D341Med (cell line): ENCODE measurements around the gene FBXL19.
A peak's percentile ranks its signal among the peaks of the same experiment; 100 is the strongest.

Experiments
- DNase-seq: peaks from one replicate; pipeline ENCODE4 v3.0.0; 2012; ENCODE audit warnings: low spot score

The FBXL19 gene

DNA sequence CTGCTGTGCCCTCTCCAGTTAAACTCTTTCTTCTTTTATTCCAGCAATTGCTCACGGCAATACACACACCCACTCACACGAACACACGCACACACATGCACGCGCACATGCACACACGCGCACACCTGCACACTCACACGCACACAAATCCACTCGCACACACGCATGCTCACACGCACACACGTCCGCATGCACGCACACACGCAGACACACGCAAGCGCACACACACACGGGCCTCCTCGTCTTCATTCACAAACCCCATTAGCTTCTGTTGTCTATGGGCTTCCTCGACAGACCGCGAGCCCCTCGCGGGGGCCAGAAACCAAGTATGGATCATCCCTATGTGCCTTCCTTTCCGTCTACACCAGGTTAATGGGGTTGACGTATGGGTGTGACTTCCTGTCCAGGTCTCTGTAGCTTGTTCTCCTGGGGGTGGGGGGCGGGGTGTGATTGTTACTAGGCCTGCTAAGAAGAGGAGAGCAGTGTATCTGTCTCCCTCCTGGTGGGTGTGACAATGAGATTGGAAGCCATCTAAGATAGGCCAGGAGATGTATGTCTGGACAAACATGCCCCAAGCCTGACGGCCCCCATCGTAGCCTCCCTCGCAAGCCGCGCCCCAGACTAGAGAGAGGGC, 27.6 kb upstream of the FBXL19 start:
- no peak for DNase-seq

DNA sequence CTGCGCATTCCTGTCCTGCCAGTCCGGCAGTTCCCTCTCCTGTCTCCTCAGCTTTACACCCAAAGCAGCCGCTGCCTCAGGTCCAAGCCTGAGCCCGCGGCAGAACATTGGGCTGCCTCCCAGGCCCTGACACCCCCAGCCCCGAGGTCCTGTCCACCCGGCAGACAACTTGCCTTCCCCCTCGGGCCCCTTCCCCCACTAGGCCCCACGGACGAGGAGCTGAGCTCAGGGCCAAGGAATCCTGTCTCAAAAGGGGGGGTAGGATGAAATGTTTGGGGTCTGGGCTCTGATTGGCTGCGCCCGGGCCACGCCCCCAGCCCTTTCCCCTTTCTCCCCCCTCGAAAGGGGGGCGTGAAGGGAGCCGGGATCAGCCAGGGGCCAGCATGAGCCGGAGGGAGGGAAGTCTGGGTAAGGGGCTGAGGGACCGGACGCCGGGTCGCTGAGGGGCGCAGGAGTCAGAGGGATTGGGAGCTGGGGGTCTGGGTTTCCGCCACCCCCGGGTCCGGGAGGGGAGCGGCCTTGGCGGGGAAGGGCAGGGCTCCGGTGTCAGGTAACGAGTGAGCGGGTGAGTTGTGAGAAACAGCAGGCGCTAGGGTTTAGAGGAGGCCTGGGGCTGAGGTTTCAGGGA, 27.0 kb upstream of the FBXL19 start, which contains the start of gene CTF1:
Gene CTF1 (plus strand): TSS at position 354 of the 628 bp plus-strand sequence. CDS start 30 bp downstream, at position 384.
- DNase-seq: no peak

DNA sequence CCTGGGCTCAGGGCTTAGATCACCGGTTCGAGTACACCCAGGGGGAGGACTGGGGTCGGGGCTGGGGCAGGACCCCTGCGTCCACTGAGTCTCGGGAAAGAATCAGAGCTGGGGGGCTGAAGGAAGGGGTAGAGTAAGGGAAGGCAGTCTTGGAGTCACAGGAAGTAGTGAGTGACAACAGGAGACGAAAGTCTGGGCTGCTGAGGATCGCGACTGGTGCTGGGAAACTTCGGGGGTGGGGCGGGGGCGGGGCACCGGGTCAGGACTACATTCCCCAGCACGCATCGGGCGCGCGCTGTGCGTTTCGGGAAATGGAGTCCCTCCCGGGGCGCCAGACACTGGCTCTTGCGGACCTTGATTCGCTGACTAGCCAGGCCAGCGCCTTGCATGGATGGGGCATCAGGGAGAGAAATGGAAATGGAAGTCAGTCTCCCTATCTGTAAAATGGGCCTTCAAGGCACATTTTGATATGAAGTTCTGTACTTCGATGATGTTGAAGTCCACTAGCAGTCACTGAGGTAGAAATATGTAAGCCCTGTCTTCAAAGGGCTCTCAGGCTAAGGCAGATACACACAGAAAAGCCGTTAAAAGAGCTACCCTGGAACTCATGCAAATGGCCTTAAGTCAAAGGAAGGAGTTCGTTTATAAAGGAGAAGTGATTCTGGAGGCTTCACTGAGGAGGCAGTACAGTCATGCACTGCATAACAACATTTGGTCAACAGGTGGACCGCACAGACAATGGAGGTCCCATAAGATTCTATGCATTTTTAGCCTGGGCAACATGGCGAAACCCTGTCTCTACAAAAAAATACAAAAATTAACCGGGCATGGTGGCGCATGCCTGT, 26.3 kb upstream of the FBXL19 start:
- peak; percentile 91 for DNase-seq

DNA sequence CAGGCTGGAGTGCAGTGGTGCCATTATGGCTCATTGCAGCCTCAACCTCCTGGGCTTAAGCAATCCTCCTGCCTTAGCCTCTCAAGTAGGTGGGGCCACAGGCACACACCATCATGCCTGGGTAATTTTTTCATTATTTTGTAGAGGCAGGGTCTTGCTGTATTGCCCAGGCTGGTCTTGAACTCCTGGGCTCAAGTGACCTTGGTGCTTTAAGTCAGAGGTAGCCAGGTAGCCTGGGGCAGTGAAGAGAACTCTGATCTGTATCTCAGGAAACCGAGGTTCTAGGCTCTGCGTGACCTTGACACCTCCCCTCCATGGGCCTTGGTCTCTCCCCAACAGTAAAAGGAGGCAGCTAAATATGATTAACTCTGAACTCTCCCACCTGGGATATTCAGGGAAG, 23.6 kb upstream of the FBXL19 start:
- no peak for DNase-seq

DNA sequence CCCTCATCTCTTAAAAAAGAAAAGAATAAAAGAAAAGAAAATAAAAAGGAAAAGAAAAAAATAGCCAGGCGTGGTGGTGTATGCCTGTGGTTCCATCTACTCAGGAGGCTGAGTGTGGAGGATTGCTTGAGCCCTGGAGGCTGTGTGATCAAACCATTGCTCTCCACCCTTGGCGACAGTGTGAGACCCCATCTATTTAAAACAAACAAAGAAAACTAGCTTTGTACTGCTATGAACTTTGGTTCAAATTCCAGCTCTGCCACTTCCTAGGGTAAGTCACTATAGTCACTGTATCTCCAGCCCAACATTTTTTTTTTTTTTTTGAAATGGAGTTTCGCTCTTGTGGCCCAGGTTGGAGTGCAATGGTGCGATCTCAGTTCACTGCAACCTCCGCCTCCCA, 22.8 kb upstream of the FBXL19 start:
- no peak for DNase-seq

DNA sequence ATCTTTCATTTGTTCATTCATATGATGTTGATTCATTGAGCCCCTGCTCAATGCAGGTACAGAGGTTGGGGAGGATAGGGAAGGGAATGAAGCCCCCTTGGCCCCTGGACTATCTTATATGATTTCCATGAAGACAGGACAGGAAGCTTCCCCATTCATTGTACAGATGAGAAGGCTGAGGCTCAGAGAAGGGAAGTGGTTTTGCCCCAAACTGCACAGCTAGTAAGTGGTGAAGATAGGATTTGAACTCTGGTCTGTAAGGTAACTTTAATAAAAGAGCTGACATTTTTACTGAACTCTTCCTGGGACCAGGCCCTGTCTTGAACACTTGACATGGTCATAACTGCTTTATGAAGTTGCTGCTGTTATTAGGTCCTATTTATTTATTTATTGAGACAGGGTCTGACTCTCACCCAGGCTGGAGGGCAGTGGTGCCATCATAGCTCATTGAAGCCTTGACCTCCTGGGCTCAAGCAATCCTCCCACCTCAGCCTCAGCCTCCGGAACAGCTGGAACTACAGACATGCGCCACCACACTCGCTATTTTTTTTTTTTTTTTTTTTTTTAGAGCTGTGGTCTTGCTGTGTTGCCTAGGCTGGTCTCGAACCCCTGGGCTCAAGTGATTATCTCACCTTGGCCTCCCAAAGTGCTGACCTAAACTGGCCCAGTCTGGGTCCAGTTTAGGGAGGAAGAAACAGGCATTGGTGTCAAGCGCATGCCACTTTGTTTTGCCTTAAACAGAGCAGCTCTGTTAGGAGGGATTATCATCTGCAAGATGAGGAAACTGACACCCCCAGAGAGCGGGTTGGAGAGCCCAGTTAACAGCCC, 22.0 kb upstream of the FBXL19 start:
- DNase-seq: no peak

DNA sequence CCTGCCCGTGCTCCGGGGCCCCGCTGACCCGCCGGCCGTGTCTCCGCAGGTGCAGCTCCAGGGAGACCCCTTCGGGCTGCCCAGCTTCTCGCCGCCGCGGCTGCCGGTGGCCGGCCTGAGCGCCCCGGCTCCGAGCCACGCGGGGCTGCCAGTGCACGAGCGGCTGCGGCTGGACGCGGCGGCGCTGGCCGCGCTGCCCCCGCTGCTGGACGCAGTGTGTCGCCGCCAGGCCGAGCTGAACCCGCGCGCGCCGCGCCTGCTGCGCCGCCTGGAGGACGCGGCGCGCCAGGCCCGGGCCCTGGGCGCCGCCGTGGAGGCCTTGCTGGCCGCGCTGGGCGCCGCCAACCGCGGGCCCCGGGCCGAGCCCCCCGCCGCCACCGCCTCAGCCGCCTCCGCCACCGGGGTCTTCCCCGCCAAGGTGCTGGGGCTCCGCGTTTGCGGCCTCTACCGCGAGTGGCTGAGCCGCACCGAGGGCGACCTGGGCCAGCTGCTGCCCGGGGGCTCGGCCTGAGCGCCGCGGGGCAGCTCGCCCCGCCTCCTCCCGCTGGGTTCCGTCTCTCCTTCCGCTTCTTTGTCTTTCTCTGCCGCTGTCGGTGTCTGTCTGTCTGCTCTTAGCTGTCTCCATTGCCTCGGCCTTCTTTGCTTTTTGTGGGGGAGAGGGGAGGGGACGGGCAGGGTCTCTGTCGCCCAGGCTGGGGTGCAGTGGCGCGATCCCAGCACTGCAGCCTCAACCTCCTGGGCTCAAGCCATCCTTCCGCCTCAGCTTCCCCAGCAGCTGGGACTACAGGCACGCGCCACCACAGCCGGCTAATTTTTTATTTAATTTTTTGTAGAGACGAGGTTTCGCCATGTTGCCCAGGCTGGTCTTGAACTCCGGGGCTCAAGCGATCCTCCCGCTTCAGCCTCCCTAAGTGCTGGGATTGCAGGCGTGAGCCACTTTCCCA, 21.1 kb upstream of the FBXL19 start:
- DNase-seq: peak; percentile 88

DNA sequence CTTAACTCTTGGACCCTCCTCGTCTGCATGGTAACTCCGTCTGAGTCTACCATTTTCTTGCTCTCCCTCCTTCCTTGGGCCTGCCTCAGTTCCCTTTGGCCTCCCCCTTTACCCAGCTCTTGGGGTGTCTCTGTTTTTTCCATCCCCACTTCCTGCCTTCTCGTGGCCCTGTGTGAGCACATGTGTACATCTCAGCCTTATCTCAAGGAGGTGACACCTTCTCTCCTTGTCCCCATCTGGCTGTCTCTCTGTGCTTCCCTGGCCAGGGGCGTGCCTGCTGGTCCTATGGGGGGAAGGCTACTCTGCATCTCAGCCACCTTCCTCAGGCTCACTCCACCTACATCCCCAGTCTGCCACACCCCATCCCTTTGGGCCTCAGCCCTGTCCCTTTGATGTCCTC, 20.4 kb upstream of the FBXL19 start:
- no peak for DNase-seq

DNA sequence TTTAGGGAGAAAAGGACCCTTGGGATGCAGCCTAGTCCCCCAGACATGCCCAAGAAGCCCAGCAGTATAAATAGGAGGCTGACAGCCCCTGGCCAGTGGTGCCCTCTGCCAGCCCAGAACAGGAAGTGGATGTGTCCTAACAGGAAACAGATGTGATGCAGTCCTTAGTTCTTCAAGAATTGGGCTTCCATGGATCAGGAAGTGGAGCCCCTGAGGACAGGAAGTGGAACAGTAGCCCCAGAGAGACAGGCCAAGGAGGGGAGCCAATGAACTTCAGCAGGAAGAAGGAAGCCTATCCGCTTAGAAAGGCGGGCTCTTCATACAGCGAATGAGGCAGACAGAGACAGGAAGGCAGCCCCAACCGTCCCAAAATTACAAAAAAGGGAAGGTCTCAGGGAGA, 19.8 kb upstream of the FBXL19 start:
- no peak for DNase-seq

DNA sequence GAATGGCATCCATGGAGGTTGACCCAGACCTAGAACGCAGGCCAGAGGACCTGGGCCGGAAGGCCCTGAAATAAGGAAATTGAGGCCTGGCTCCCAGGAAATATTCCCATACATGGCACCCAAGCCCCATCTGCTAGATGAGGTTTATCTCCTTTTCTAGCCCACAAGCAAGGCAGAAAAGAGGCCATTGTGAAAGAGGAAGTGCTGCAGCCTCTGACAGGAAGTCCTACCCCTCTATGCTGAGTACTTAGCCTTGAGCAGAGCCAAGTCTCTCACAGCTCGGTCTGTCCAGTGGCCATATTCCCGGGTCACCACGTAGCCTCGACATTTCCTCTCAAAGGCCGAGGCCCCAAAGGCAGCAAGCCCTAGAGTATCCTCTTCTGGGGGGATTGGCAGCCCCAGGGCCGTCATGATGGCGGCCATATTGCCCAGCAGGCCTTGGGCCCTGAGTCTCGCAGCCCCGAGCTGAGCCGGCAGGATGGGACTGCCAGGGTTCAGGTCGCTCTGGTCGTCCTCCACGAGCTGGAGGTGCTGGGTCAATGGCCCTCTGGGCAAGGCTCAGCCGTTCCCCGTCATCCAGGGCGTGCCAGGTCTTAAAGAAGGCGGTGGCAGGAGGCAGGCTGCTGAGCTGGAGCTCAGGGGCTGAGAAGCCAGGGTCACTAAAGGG, 19.1 kb upstream of the FBXL19 start:
- DNase-seq: no peak

DNA sequence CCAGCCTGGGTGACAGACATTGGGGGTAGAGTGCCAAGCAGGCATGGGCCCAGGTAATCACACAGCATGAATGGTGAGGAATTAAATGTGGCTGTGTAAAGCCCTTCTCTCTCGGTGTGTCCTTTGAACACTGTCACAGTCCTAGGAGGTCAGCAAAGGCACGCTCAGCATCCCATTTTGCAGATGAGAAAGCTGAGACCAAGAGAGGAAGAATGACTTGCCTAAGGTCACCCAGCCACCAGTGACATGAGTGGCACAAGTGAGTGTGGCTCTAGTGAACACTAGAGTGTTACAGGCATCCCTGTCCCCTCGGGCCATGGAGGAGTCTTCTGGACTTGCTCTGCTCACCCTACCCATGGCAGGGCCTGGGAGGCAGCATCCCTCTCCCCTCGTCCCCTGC, 16.3 kb upstream of the FBXL19 start:
- no peak for DNase-seq

DNA sequence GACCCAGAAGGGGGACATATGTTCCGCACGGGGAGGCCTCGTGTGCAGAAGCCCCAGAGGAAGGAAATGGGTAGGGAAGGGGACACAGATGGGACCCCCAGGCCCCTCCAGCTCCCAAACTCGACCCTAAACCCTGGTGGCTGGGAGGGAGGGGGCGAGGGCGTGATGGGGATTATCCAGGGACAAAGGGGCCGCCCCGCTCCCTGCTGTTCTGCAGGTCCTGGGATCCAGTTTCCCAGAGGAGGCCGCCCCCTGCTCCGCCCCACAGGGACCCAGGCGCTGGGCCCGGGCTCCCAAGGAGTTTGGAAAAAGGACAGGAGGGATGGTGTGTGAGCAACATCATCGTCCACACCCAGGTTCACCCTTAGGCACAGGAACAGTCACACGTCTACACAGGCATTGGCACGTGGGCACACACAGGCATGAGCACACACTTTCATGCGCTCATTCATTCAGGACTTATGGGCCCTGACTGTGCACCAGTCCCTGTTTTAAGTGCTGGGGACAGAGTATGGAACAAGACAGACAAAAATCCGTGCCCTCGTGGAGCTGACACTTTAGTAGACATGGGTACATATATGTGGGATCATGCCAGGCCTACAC, 12.8 kb upstream of the FBXL19 start:
- no peak for DNase-seq

DNA sequence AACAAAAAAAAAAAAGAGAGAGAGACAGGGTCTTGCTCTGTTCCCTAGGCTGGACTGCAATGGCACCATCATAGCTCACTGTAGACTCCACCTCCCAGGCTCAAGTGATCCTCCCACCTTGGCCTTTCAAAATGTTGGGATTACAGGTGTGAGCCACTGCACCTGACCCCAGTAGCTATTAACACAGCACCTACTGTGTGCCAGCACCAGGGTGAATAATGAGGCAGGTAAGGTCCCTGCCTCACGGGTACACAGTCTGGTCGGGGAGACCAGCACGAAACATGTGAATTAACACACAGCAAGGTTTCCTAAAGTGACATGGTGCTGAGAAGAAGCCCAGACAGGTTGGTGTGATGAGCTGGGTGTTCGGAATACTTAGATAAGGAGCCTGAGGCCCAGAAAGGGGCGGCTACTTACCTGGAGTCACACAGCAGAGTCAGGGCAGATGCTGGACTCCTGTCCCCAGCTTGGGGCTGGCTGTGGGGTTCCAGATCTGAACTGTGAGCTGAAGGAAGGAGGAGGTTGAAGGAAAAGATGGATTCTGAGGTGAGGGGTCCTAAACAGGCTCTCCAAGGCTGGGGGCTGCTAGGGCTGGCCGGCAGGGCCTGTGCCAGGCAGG, 10.5 kb upstream of the FBXL19 start:
- peak; percentile 12 for DNase-seq

DNA sequence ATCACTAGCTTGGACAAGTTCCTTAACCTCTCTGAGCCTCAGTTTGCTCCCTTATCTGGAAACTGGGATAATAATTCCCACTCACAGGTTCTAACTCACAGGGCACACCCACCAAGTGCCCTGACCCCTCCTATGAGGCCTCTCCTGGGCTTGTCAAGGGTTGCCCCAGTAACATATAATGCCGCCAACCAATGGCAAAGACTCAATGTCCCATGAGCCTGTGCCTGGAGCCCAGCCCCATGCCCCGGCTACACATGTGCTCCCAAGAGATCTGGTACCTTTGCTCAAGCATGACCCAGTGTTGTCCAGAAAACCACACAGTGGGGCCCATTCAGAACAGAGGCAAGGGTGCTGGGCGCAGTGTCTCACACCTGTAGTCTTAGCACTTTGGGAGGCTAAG, 8.5 kb upstream of the FBXL19 start:
- peak; percentile 18 for DNase-seq

DNA sequence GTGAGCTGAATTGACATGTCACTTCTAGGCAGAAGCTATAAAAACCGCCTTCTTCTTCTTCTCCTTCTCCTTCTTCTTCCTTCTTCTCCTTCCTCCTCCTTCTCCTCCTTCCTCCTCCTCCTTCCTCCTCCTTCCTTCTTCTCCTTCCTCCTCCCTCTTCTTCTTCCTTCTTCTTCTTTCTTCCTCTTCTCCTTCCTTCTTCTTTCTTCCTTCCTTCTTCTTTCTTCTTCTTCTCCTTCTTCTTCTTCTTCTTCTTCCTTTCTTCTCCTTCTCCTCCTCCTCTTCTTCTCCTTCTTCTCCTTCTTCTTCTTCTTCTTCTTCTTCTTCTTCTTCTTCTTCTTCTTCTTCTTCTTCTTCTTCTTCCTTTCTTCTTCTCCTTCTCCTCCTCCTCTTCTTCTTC, 4.8 kb upstream of the FBXL19 start:
- no peak for DNase-seq

DNA sequence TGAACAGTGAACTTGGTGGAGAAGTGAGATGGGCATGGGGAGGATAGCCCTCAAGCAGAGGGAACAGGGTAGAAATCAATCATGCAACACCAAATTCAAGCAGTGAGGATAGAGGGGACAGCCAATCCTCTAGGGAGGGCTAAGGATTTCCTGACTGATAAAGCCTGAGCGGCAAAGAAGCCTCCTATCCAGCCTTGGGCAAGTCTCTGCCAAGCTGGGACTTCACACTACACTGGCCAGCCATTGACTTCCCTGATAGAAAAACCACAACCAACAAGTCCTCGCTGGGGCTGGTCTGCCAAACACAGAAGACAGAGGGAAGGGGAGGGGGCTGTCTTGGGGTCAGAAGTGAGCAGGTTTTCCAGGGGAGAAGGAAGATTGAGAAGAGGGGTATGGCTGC, 2.5 kb upstream of the FBXL19 start:
- DNase-seq: no peak

DNA sequence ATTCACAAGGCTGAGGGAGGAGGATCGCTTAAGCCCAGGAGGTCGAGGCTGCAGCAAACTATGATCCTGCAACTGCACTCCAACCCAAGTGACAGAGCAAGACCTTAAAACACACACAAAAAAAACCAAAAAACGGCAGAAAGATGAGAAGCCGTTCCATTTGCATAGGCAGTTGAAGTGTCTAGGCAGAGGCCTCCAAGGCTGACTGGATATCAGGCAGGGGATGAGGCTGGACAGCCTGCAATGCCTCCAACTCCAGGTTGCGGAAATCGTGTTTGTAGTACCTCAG, 2.0 kb upstream of the FBXL19 start:
- no peak for DNase-seq

DNA sequence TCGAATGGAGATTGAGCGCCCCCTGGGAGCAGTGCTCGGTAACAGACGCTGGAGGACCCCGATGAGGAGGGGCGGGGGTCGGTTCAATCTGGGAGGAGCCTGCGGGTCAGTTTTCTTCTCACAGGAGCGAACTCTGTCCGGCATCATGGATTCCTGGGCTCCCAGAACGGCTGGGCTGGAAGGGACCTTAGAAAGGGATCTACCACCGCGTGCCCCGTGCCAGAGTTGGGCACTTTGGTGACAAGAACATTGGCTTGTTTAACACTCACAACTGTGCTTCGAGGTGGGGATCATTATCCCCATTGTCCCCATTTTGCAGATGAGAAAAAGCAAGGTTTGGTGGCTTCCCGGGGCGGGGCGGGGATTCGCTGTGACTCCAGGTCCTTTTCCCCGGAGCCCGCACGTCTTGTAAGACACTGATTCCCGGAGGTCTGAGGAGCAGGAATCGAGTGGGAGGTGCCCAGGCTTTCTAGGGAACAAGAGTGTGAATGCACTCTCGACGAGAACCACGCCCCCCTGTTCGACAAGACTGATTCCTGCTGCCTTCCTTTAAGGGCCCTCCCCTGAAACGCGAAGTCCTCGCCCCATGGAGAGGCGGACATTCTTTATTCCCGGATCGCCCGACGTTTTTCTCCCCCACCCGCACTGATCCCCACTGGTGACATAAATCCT, 1.5 kb upstream of the FBXL19 start:
- DNase-seq: peak; percentile 84

DNA sequence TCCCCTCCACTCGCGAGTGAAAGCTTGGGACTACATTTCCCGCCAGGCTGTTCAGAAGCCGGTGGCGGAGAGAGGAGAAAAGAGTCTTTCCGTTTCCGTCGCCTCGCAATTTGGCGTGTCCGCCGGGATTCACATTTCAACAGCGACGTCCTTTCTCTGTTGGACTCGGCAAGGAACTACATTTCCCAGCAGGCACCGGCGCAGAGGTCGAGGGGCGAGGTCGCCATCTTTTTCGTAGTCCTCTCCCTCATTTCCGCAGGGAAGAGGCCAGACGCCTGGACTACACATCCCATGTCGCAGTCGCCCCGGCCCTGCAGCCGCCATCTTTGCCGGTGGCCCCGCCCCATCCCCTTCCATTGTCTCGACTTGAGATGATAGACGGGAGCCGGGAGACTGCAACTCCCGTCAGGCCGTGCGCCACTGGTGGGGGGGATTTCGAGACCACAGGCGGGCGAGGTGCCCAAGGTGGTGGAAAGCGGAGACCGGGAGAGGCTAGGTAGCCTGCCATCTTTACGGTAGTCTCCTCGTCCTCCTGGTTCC, 882 bp upstream of the FBXL19 start:
- peak; percentile 89 for DNase-seq
